K562 (cell line): Measurements from ENCODE around the gene CRIM1. TPM values are rescaled to one million over a fixed set of nuclear protein-coding genes. Genes with fewer than 3 reads are reported as not detected.
A peak's percentile ranks its signal among the peaks of the same experiment; 100 is the strongest.

Source experiments
- ATAC-seq: fragments of 200-7000 bp; cut with Tn5 transposase; 3 replicates; pipeline ENCODE4 v1.9.1; 2020; ENCODE audit warnings: moderate library complexity
- BruUV-seq: library from RNA; stranded (reverse); fragments of 400-500 nt; replicated peaks from 2 replicates; lab custom pipeline; 2021; lab: Mats Ljungman, UMichigan
- CTCF ChIA-PET: fragments of 300-600 bp; formaldehyde crosslinking; extraction: SDS; loops from one replicate; lab custom pipeline; 2021; ENCODE audit warnings: low intra/inter-chr PET ratio; lab: Yijun Ruan, JAX
- POLR2A ChIA-PET: fragments of 300-600, 350-650 bp; sonication (Branson Sonifier 250); formaldehyde crosslinking; extraction: SDS; loops from one replicate; lab custom pipeline; 2021; ENCODE audit warnings: antibody characterized with exemption, inconsistent platforms; lab: Yijun Ruan, JAX
- DNase-seq, 4 experiments: peaks; one replicate each; pipeline versions ENCODE4 v3.0.0 to v3.0.0-alpha.2; 2011 to 2018; ENCODE audit warnings: low spot score in 3 of 4, mixed read lengths in 3 of 4; ENCODE audit errors: extremely low read depth in 1 of 4
- FAIRE-seq: peaks from 2 replicates; lab custom pipeline; 2011; peaks lifted over from hg19 to GRCh38; lab: Jason Lieb, UNC
- H2AFZ ChIP-seq: 2 replicates; pipeline ENCODE4 v1.6.0; 2011; ENCODE audit warnings: low read depth, low read length, control low read depth, inconsistent platforms
- H3K27ac ChIP-seq: fragments of 200-600 bp; 3 replicates; pipeline ENCODE4 v1.8.0; 2011; ENCODE audit warnings: low read depth, mild to moderate bottlenecking, control low read depth, inconsistent platforms, low read length, moderate library complexity, mixed read lengths; ENCODE audit errors: extremely low read depth
- H3K27me3 ChIP-seq, 2 experiments: fragments of 300-600 bp in 1 of 2; 2 replicates in 1 of 2; 3 replicates in 1 of 2; pipeline versions ENCODE4 v1.6.0 to v1.8.0; 2011; ENCODE audit warnings: inconsistent platforms in 2 of 2, low read length in 2 of 2, mild to moderate bottlenecking in 1 of 2, mixed read lengths in 1 of 2, moderate library complexity in 1 of 2; ENCODE audit not compliant: control insufficient read depth in 2 of 2, insufficient read depth in 2 of 2
- H3K36me3 ChIP-seq: fragments of 300-600 bp; 3 replicates; pipeline ENCODE4 v1.8.0; 2011; ENCODE audit warnings: mild to moderate bottlenecking, low read length, inconsistent platforms; ENCODE audit not compliant: control insufficient read depth, insufficient read depth
- H3K4me1 ChIP-seq, 2 experiments: fragments of 200-600 bp in 1 of 2; replicated peaks in 1 of 2; 2 replicates in 1 of 2; 3 replicates in 1 of 2; pipeline versions ENCODE4 v1.5.1 to v1.8.0; 2011; ENCODE audit warnings: inconsistent platforms in 2 of 2, low read length in 2 of 2, mild to moderate bottlenecking in 1 of 2, mixed read lengths in 1 of 2, moderate library complexity in 1 of 2; ENCODE audit not compliant: control insufficient read depth in 2 of 2, insufficient read depth in 2 of 2
- H3K4me2 ChIP-seq: 2 replicates; pipeline ENCODE4 v1.6.1; 2011; ENCODE audit warnings: low read length, control low read depth, inconsistent platforms, mixed read lengths; ENCODE audit not compliant: insufficient read depth
- H3K4me3 ChIP-seq: fragments of 200-600 bp; sonication (generic), shearing (Covaris generic); 2 replicates; pipeline ENCODE4 v1.5.1; 2016; ENCODE audit warnings: control low read depth, inconsistent platforms
- H3K79me2 ChIP-seq: fragments of 200-600 bp; 3 replicates; pipeline ENCODE4 v1.8.0; 2011; ENCODE audit warnings: low read length, inconsistent platforms; ENCODE audit not compliant: control insufficient read depth, insufficient read depth
- H3K9ac ChIP-seq, 2 experiments: 2 replicates each; pipeline versions ENCODE4 v1.6.0 to v1.6.1; 2011; ENCODE audit warnings: low read depth in 2 of 2, low read length in 2 of 2, control low read depth in 1 of 2, inconsistent platforms in 1 of 2, mild to moderate bottlenecking in 1 of 2, mixed read lengths in 1 of 2; ENCODE audit not compliant: insufficient read depth in 1 of 2
- H3K9me1 ChIP-seq: one replicate; pipeline ENCODE4 v1.6.0; 2011; ENCODE audit warnings: inconsistent platforms, mild to moderate bottlenecking, low read length, moderate library complexity; ENCODE audit not compliant: control insufficient read depth, insufficient read depth
- H3K9me3 ChIP-seq: replicated peaks from 2 replicates; pipeline ENCODE4 v1.5.1; 2011; ENCODE audit warnings: low read depth, low read length, inconsistent platforms; ENCODE audit not compliant: control insufficient read depth, insufficient read depth
- H4K20me1 ChIP-seq: replicated peaks from 2 replicates; pipeline ENCODE4 v1.6.1; 2011; ENCODE audit warnings: low read length, inconsistent platforms, mixed read lengths; ENCODE audit not compliant: control insufficient read depth, insufficient read depth
- CSDE1 ChIP-seq, 2 experiments: fragments of 450-650 bp; IDR thresholded peaks; 2 replicates each; pipeline ENCODE4 v1.6.1; 2016; ENCODE audit warnings: mild to moderate bottlenecking in 1 of 2
- HMGN3 ChIP-seq: IDR thresholded peaks from 2 replicates; pipeline ENCODE4 v1.6.1; 2011; ENCODE audit warnings: borderline replicate concordance, low read depth, mild to moderate bottlenecking, mixed read lengths, low read length; ENCODE audit not compliant: insufficient read length; ENCODE audit errors: extremely low read depth
- POLR2G ChIP-seq: fragments of 200-400 bp; formaldehyde crosslinking; IDR thresholded peaks from 2 replicates; pipeline ENCODE4 v1.6.1; 2017; ENCODE audit warnings: low read depth, mild to moderate bottlenecking, antibody characterized with exemption, low read length, moderate library complexity
- SMARCA4 ChIP-seq: fragments of 450-650 bp; IDR thresholded peaks from 2 replicates; pipeline ENCODE4 v1.6.1; 2016
- SRSF7 ChIP-seq: fragments of 200-400 bp; formaldehyde crosslinking; optimal IDR thresholded peaks from 2 replicates; pipeline ENCODE3; 2017; ENCODE audit warnings: mild to moderate bottlenecking, low read depth, low read length
- ZBTB7A ChIP-seq: IDR thresholded peaks from 2 replicates; pipeline ENCODE4 v1.6.1; 2011; ENCODE audit warnings: low read depth, mild to moderate bottlenecking, low read length, moderate library complexity, borderline replicate concordance; ENCODE audit not compliant: control insufficient read depth
- ZNF12 ChIP-seq: sonication (generic); formaldehyde crosslinking; IDR thresholded peaks from 2 replicates; pipeline ENCODE4 v1.4.0; 2020; ENCODE audit warnings: mild to moderate bottlenecking, missing genetic modification reagents
- WGBS: fragments of 100-300 bp; shearing (Covaris generic); methylation state at CpG from one replicate; pipeline ENCODE4 v1.1.6; 2016; ENCODE audit warnings: low coverage, mixed read lengths; ENCODE audit not compliant: insufficient coverage; ENCODE audit errors: missing lambda C conversion rate; 5-methylcytosine and 5-hydroxymethylcytosine counted together
- in situ Hi-C: fragments of 300-500 bp; cut with MboI; formaldehyde crosslinking; loops from 4 replicates; pipeline ENCODE4 v1.15.0; 2018; ENCODE audit warnings: inconsistent platforms, mixed read lengths
- intact Hi-C: fragments of 100-400 bp; cut with micrococcal nuclease; formaldehyde crosslinking; loops from 2 replicates; pipeline ENCODE4 v1.14.2; 2022
- polyA plus RNA-seq, 8 experiments: library from polyadenylated mRNA; depleted of rRNA in 4 of 8; stranded (reverse) in 5 of 8; unstranded in 3 of 8; fragments of >200 nt; fragmentation: Nextera tagmentation in 2 of 8; fragmentation: Illumina TruSeq in 1 of 8; extraction: Ambion mirVana in 2 of 8; extraction: Trizol in 1 of 8; gene quantifications; 2 replicates each; pipeline versions ENCODE4 v1.2.1 to v1.2.3, GENCODE V29; 2011 to 2014; ENCODE audit warnings: inconsistent platforms in 1 of 8, missing spikeins in 1 of 8
- total RNA-seq, 7 experiments: library from RNA; depleted of rRNA in 6 of 7; stranded (reverse); fragments of >200 nt in 6 of 7; fragmentation: Illumina TruSeq in 2 of 7; extraction: Trizol in 2 of 7; gene quantifications; 2 replicates each; pipeline versions ENCODE4 v1.2.1 to v1.2.3, GENCODE V29; 2011 to 2021; ENCODE audit warnings: low replicate concordance in 1 of 7
- TF ChIP-seq, protein P1 (sequence below): IDR thresholded peaks from 2 replicates; pipeline ENCODE4 v1.6.1; 2014; ENCODE audit warnings: antibody characterized with exemption

CRIM1 gene
- total and polyA plus RNA-seq, 9 of the 15 experiments (the other 6 are each of a cell fraction or from before 2014, with no cell fraction given): 0.01 to 0.36 (median 0.06) TPM; not detected in 1

DNA sequence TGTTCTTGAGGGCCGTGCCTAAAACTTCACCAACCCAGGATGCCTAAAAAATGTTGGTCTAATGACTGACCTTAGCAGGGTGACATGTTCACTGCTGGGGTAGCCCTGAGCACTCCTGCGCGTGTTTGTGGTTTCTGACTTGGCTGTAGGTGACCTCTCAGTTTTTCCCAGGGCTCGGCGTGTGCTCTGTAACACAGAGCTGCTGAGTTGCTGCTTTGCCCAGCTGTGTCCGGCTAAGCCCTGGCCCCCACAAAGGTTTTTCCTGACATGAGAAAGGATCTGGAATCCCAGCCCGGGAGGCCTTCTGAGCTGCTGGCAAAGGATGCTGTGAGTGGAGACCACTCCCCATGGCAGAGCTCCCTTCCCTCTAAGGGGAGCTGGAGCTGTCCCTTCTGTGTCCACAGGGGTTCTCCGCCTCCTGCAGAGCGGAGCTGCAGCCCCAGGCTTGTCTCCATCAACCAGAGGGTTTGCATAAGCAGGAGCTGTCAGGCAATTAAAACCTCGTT, 52.7 kb downstream of the CRIM1 start:
- H2AFZ ChIP-seq: no peak overlapping the region
- H3K9me1 ChIP-seq: no peaks in the 10 kb centered on the region
- FAIRE-seq (no peak), ATAC-seq (peak; percentile 36; the same call in 1 of the 3 replicates), DNase-seq (no peak)
- H3K9me3 ChIP-seq: no peaks in the 10 kb centered on the region
- no peak overlapping the region for H3K4me3 ChIP-seq
- TF ChIP-seq CSDE1 (IDR thresholded peaks at IDR 0.05): no peak
- TF ChIP-seq ZBTB7A: no peak
- TF ChIP-seq SMARCA4: no peak
- TF ChIP-seq POLR2G: no peak
- TF ChIP-seq HMGN3: no peak
- intact Hi-C loops (no loop called here), in situ Hi-C loops (no loop called here)
- ChIA-PET POLR2A (interaction anchor here (1.7 kb wide), 1 partner anchor 8 kb away, joined by 5 read pairs; no protein-coding TSS in a partner anchor), CTCF (no interaction called here)
- no peak overlapping the region for H3K9ac ChIP-seq
- WGBS: 8% methylated on average over 8 of the region's 10 CpGs
- no peak overlapping the region for H3K27ac ChIP-seq
- H3K36me3 ChIP-seq: no peaks in the 10 kb centered on the region
- H3K4me1 ChIP-seq: no peaks in the 10 kb centered on the region
- no peak overlapping the region for H3K4me2 ChIP-seq
- no TSS peak for BruUV-seq
- H4K20me1 ChIP-seq: no peaks in the 10 kb centered on the region
- no peaks in the 10 kb centered on the region for H3K79me2 ChIP-seq
- H3K27me3 ChIP-seq: no peaks in the 10 kb centered on the region; a peak in 1 of 5 replicates

DNA sequence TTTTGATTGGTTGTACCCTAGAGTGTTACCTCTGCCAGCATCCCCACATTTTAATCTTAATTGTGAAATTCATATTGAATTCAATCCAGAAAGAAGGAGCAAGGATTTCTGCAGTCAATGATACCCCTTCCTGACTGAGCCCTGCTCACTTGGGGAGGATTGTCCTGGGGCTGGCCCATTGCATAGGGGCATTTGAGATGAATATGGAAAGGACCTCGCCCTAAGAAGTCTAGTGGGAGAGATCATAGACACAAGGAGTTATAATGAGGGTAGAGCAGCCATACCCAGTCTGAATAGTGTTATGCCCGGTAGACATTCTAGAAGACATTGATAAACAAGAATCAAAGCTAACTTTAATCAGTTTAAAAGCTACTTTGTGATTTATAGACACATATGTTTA, 53.8 kb downstream of the CRIM1 start:
- no peak for ATAC-seq
- no peaks in the 10 kb centered on the region for H4K20me1 ChIP-seq
- intact Hi-C loops (no loop called here), in situ Hi-C loops (no loop called here)
- CTCF ChIA-PET: no interaction called here
- no peak for DNase-seq
- no peaks in the 10 kb centered on the region for H3K4me1 ChIP-seq
- no peaks in the 10 kb centered on the region for H3K9me3 ChIP-seq
- H2AFZ ChIP-seq: no peak overlapping the region
- no peak overlapping the region for H3K4me2 ChIP-seq
- H3K27me3 ChIP-seq: no peaks in the 10 kb centered on the region; a peak in 1 of 5 replicates
- H3K79me2 ChIP-seq: no peaks in the 10 kb centered on the region
- POLR2A ChIA-PET: no interaction called here
- H3K9ac ChIP-seq: no peak overlapping the region
- no TSS peak for BruUV-seq
- no peaks in the 10 kb centered on the region for H3K36me3 ChIP-seq
- no peak overlapping the region for H3K4me3 ChIP-seq
- 0% methylated on average over 2 of the region's 2 CpGs for WGBS
- no peak overlapping the region for H3K27ac ChIP-seq
- TF ChIP-seq, protein P1, sequence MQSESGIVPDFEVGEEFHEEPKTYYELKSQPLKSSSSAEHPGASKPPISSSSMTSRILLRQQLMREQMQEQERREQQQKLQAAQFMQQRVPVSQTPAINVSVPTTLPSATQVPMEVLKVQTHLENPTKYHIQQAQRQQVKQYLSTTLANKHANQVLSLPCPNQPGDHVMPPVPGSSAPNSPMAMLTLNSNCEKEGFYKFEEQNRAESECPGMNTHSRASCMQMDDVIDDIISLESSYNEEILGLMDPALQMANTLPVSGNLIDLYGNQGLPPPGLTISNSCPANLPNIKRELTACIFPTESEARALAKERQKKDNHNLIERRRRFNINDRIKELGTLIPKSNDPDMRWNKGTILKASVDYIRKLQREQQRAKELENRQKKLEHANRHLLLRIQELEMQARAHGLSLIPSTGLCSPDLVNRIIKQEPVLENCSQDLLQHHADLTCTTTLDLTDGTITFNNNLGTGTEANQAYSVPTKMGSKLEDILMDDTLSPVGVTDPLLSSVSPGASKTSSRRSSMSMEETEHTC: no peak
- no peak for TF ChIP-seq ZNF12
- TF ChIP-seq SRSF7: no peak
- FAIRE-seq: no peak
- H3K9me1 ChIP-seq: no peaks in the 10 kb centered on the region
